GM19438 (cell line): ENCODE data around the gene NKTR.
"Not testable (repeated sequence)": the region's sequence is repeated elsewhere in the genome, so short reads cannot be mapped to it uniquely, and the experiment has no call there.

Source experiments
- ATAC-seq: cut with Tn5 transposase; IDR thresholded peaks from one replicate; pipeline ENCODE4 v1.9.1; 2021; ENCODE audit warnings: low read depth; ENCODE audit not compliant: unreplicated experiment

Gene NKTR

DNA sequence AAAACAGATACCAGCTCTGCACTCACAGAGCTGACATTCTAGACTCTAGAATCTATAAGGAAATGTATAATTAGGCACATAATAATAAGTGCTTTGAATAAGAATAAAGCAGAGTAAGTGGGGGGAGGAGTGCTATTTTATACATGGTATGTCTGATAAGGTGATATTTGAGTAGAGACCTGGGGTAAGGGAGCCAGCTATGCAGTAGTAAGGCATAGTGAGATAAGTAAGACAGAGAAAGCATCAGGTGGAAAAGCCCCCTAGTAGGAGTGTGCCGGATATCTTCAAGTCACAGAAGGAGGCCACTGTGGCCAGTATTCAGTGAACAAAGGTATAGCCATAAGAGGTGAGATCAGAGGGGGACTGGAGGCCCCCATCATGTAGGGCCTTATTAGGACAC lies 6.9 kb upstream of the NKTR start:
- ATAC-seq, result no peak

- ATAC-seq, result no peak
Observed at GRCh38 chr3:42595682-42596081, 4.8 kb upstream of the NKTR start.

DNA sequence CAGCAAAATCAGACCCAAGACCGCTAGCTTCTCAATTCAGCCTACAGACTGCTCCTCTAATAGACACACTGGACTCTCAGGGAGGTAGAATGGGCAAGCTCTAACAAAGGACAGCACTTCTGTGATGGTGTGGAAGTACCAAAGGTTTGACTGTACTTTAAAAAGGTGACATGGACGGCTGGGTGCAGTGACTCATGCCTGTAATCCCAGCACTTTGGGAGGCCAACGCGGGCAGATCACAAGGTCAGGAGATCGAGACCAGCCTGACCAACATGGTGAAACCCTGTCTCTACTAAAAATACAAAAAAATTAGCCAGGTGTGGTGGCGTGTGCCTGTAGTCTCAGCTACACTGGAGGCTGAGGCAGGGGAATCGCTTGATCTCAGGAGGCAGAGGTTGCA lies 3.4 kb upstream of the NKTR start:
- ATAC-seq, result not testable (repeated sequence)

GRCh38 chr3:42600958-42601675 lies 631 bp downstream of the NKTR start:
- ATAC-seq, result peak; percentile 26

DNA sequence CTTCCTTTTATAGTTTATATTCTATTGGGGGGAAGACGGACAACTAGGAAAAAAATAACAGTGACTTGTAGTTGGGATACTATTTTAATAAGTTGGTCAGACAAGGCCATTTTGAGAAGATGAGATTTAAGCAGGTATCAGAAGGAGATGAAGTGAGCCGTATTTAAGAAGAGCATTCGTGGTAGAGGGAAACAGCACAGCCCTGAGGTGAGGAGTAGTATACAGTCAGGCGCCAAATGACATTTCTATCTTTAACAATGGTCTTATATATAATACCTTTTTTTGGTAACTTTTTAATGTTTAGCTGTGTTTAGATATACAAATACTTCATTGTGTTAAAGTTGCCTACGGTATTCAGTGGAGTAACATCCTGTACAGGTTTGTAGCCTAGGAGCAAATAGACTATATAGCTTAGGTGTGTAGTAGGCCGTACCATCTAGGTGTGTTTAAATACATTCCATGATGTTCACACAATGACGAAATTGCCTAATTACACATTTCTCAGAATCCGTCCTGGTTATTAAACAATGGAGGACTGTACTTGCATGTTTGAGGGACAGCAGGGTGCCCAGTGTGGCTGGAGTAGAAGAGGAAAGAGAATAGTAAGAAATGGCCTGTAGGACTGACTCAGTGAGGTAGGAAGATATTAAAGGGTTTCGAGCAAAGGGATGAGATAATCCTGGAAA lies 1.6 kb downstream of the NKTR start:
- no peak for ATAC-seq

- no peak for ATAC-seq
Observed at GRCh38 chr3:42602961-42603360, 2.5 kb downstream of the NKTR start.

- no peak for ATAC-seq
Observed at GRCh38 chr3:42605546-42606173, 5.2 kb downstream of the NKTR start.

- ATAC-seq, result no peak
Observed at GRCh38 chr3:42608581-42608980, 8.1 kb downstream of the NKTR start.

GRCh38 chr3:42610976-42611375 lies 10.5 kb downstream of the NKTR start:
- no peak for ATAC-seq

DNA sequence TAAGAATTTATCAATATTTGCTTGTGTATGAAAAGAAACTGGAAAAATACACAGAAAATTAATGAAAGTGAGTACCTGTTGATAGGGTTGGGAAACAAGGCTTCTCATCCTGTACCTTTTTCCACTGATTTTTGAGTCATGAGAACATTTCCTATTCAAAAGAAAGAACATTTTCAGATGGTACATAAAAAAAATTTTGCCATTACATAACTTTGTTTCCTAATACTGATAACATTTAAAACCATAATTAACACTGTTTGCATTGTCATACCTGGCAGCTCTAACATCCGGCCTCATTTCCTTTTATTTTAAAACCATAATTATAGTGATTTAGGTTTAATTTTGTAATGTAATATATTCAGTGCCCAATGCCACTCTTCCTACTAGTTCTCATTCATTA lies 11.7 kb downstream of the NKTR start:
- no peak for ATAC-seq

- ATAC-seq, result no peak
Observed at GRCh38 chr3:42612928-42613327, 12.4 kb downstream of the NKTR start.

- ATAC-seq, result no peak
Observed at GRCh38 chr3:42613462-42613861, 13.0 kb downstream of the NKTR start.

GRCh38 chr3:42631620-42632019 lies 31.1 kb downstream of the NKTR start:
- no peak for ATAC-seq

GRCh38 chr3:42632146-42632545 lies 31.7 kb downstream of the NKTR start:
- no peak for ATAC-seq

- no peak for ATAC-seq
Observed at GRCh38 chr3:42633544-42633943, 33.1 kb downstream of the NKTR start.

DNA sequence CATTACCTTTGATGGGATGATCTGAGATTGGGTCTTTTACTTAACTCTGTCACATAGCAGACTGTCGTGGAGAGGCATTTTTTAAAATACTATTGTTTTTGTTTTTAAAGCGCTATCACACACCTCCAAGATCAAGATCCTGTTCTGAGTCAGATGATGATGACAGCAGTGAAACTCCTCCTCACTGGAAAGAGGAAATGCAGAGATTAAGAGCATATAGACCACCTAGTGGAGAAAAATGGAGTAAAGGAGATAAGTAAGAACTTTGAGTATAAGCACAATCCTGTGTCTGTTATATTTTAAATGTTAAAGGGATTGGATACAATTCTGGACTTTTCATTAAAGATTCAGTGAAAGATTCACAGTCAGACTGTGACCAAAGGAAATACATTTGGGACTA lies 34.6 kb downstream of the NKTR start:
- ATAC-seq, result no peak

- no peak for ATAC-seq
Observed at GRCh38 chr3:42637001-42637400, 36.5 kb downstream of the NKTR start.

DNA sequence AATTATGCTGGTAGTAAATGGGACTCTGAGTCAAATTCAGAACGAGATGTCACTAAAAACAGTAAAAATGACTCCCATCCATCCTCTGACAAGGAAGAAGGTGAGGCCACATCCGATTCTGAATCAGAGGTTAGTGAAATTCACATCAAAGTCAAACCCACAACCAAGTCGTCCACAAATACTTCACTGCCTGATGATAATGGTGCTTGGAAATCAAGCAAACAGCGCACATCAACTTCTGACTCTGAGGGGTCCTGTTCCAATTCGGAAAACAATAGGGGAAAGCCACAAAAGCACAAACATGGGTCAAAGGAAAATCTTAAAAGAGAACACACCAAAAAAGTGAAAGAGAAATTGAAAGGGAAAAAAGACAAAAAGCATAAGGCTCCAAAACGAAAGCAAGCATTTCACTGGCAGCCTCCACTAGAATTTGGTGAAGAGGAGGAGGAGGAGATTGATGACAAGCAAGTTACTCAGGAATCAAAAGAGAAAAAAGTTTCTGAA lies 37.9 kb downstream of the NKTR start:
- no peak for ATAC-seq

DNA sequence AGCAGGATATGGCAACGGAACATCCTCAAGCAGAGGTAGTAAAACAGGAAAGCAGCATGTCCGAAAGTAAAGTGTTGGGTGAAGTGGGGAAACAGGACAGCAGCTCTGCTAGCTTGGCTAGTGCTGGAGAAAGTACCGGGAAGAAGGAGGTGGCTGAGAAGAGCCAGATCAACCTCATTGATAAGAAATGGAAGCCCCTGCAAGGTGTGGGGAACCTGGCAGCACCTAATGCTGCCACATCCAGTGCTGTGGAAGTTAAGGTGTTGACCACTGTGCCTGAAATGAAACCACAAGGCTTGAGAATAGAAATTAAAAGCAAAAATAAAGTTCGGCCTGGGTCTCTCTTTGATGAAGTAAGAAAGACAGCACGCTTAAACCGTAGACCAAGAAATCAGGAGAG lies 38.7 kb downstream of the NKTR start:
- ATAC-seq, result no peak

DNA sequence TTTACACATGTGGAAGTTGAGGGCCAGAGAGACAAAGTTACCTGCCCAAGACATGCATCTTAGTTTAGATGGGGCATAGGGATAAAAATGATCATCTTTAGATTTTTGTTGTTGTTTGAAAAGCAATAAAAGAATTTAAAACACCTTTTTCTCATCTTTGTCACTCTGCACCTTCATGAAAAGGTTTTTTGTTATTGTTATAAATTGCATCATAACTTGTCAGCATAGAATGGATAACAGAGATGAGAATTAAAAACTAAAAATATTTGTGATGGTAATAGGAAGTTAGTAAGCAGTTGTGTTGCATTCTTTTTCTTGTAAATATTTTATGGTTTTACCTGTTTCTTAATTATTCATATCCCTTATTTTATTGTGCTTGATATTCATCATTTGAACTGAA lies 39.6 kb downstream of the NKTR start:
- ATAC-seq, result no peak

DNA sequence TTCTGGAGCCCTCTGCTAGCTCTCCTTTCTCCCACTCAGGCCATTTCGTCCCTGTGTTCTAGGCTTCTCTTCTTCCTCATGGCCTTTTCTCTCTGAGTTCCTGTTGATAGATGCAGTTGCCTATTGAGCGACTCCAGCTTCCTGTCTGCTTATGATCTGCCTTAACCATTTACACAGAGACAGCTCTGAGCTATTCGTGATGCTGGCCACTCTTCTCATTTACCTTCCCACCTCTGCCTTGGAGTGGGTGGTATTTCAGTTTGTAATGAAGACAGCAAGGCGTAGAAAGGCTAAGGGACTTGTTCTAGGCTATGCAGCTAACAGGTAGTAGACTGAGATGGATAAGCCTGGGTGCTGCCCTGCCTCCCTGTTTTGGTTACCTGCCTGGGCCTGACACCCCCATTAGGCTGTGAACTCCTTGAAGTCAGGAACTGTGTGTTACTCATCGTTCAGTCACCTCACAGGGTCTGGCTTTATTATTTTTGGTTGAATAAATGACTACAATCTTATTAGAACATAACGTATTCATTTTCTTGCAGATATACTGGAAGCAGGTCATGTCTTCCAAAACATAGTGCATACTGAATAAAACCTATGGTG lies 40.4 kb downstream of the NKTR start:
- ATAC-seq, result no peak
